GM06990 (cell line): ENCODE measurements around the gene TENM3.

Experiments used
- DNase-seq: peaks from one replicate; pipeline ENCODE4 v3.0.0-alpha.2; 2011; ENCODE audit not compliant: insufficient read length; ENCODE audit errors: extremely low read depth
- H3K27me3 ChIP-seq: replicated peaks from 2 replicates; pipeline ENCODE4 v1.6.0; 2011; ENCODE audit warnings: low read length; ENCODE audit not compliant: control insufficient read depth, insufficient read depth
- H3K36me3 ChIP-seq: 2 replicates; pipeline ENCODE4 v1.5.1; 2011; ENCODE audit warnings: low read length; ENCODE audit not compliant: control insufficient read depth, insufficient read depth
- H3K4me3 ChIP-seq: replicated peaks from 2 replicates; pipeline ENCODE4 v1.5.1; 2011; ENCODE audit warnings: low read depth, mild to moderate bottlenecking, control low read depth, low read length
- CTCF ChIP-seq: IDR thresholded peaks from 2 replicates; pipeline ENCODE4 v1.5.1; 2011; ENCODE audit warnings: low read length, control low read depth, mild to moderate bottlenecking, inconsistent platforms; ENCODE audit not compliant: insufficient read depth, poor library complexity, severe bottlenecking

Gene TENM3

DNA sequence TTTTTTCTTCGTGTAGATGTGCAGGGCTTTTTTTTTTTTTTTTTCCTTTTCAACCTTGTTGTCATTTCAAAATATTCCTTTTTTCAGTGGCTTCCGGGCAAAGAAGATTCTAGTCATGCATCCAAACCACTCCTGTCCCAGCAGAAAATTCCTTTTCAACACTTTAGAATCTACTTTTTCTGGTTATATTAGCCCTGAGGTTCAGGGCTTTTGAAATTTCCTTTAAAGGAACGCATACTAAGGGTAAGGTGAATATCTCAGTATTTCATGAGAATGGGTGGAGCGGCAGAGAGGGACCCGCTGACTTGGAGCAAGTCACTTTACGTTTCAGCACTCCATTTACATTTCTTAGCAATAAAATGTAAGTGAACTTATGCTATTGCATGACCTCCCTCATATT, 15.6 kb upstream of the TENM3 start:
- DNase-seq: no peak
- Histone ChIP-seq H3K36me3 (no peaks in the 10 kb centered on the region), H3K27me3 (no peaks in the 10 kb centered on the region), H3K4me3 (no peak overlapping the region)
- TF ChIP-seq CTCF: no peak

GRCh38 chr4:182228991-182229577, 14.1 kb upstream of the TENM3 start:
- H3K36me3 ChIP-seq: no peaks in the 10 kb centered on the region
- no peak for DNase-seq
- no peaks in the 10 kb centered on the region for H3K27me3 ChIP-seq
- no peak overlapping the region for H3K4me3 ChIP-seq
- no peak for TF ChIP-seq CTCF

- no peak for TF ChIP-seq CTCF
- Histone ChIP-seq H3K4me3 (no peak overlapping the region), H3K36me3 (no peaks in the 10 kb centered on the region), H3K27me3 (no peaks in the 10 kb centered on the region)
- DNase-seq: no peak
These were observed 12.9 kb upstream of the TENM3 start for GRCh38 chr4:182230256-182230655.

DNA sequence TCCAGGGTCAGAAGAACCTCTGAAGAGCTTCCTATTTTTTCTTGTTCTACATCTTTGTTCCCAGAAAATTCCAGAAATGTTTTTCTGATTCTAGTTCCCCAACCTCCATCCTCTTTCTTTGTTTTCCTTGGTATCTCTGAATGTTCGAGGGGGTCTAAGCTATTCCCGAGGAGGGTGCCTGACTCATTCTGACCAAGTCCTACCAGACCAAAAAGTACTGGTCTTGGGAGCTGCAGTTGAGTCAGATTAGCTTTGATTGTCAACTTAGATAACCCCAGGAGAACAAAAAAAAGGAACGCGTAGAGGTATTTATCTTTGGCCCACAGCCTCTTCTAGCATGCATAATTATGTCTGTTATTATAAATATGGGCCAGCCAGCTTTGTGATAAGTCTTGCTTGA, 12.1 kb upstream of the TENM3 start:
- TF ChIP-seq CTCF: no peak
- H3K27me3 ChIP-seq: no peaks in the 10 kb centered on the region
- no peak for DNase-seq

DNA sequence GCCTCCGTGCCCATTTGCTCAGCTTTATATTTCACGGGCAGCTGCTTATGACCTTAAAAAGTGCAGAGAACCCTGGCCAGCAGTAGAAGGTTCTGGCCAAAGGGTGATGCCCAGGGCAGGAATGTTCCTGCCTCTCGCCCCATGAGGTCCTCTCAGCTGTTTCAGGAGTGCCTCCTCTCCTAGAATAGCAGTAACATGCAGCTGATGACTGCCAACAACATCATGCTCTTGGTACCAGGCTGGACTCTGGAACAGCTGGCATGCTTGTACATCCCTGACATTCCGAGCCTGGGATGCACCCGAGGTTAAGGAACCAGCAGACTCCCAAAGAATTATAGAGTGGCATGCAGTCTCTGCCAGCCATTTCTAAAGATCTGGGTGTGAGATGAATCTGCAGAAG, 11.7 kb upstream of the TENM3 start:
- Histone ChIP-seq H3K36me3 (no peaks in the 10 kb centered on the region), H3K27me3 (no peaks in the 10 kb centered on the region), H3K4me3 (no peak overlapping the region)
- DNase-seq: no peak
- no peak for TF ChIP-seq CTCF

More for the DNA sequence above, 12.1 kb upstream of the TENM3 start:
- no peak overlapping the region for H3K4me3 ChIP-seq
- H3K36me3 ChIP-seq: no peaks in the 10 kb centered on the region

DNA sequence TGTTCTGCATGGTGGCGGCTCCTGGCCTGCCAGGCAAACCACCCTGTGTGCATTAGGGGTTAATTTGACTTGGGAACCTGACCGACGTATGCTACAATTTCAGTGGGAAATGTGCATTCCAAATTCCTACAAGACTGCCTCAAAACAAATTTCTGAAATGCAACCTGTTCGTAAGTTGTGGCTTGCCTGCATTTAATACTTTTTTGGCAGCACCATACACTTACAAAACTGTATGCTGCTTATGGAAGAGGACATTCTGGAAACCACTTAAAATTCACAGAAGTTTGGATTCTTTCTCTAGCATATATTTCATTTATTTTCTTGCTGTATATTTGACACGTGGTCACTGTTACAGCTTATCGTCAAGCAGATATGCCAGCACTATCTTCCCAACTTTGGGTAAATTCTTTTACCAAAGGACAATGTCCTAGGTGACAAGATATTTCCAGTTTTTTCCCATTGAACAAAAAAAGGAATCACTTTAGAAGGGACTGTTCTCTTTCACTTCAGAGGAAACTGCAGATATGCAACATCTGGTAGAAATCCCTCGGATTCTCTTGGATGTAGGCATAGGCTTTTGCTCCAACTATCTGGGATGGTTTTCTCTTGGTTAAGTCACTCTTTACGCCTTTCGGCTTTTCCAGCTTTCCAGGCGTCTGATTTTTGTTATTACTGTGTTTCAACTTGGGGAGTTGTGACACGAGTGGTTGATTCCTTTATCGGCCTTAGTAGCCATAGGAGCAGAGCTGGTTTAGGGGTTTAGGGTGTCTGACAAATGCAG, 9.7 kb upstream of the TENM3 start:
- no peaks in the 10 kb centered on the region for H3K27me3 ChIP-seq
- no peak for DNase-seq
- no peaks in the 10 kb centered on the region for H3K36me3 ChIP-seq
- H3K4me3 ChIP-seq: no peak overlapping the region
- no peak for TF ChIP-seq CTCF
